ENCODE data around the gene EN1. TPM values are rescaled to one million over a fixed set of nuclear protein-coding genes. Genes with fewer than 3 reads are reported as not detected.

The EN1 gene
- total RNA-seq, 1 experiment from 2014 or later: 4.7 TPM

- Histone ChIP-seq H3K4me1 (replicated peaks) (peaks cover 15% of the 10 kb centered on the region), H3K27me3 (replicated peaks) (no peaks in the 10 kb centered on the region), H3K4me3 (no peak overlapping the region), H3K36me3 (no peaks in the 10 kb centered on the region), H3K27ac (no peak overlapping the region), H3K9me3 (replicated peaks) (no peaks in the 10 kb centered on the region)
- DNase-seq (ENCODE audit: low read depth in 1 of 2, low spot score in 2 of 2): no peak
Observed at GRCh38 chr2:118861242-118861641, 13.8 kb upstream of the EN1 start.

DNA sequence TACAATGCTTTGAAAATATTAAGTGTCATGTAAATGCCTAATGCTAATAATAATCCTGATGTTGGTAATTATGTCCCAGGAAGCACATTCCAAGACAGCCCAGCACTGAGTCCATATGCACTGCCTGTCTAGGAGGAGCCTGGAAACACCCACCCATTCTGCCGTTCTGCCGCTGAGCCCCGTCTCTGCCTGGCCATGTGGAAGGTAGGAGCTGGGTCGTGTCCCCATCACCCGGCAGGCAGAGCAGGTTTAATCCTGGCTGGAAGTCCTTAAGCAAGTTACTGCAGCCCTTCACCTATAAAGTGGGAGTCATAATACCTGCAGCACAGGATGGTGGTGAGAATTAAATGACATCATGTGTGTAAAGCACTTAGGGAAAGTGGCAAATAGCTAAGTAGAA, 13.1 kb upstream of the EN1 start:
- no peaks in the 10 kb centered on the region for H3K27me3 ChIP-seq (replicated peaks)
- H3K9me3 ChIP-seq (replicated peaks): no peaks in the 10 kb centered on the region
- no peak overlapping the region for H3K4me3 ChIP-seq
- DNase-seq (ENCODE audit: low read depth in 1 of 2, low spot score in 2 of 2): no peak
- H3K36me3 ChIP-seq: no peaks in the 10 kb centered on the region
- H3K4me1 ChIP-seq (replicated peaks): peaks cover 15% of the 10 kb centered on the region
- H3K27ac ChIP-seq: no peak overlapping the region

- Histone ChIP-seq H3K27me3 (replicated peaks) (no peaks in the 10 kb centered on the region), H3K27ac (no peak overlapping the region), H3K4me1 (replicated peaks) (peaks cover 15% of the 10 kb centered on the region), H3K9me3 (replicated peaks) (no peaks in the 10 kb centered on the region), H3K4me3 (no peak overlapping the region), H3K36me3 (no peaks in the 10 kb centered on the region)
- no peak for DNase-seq (ENCODE audit: low read depth in 1 of 2, low spot score in 2 of 2)
Observed at GRCh38 chr2:118859157-118859770, 11.8 kb upstream of the EN1 start.

GRCh38 chr2:118858485-118859156, 11.2 kb upstream of the EN1 start:
- no peak overlapping the region for H3K27ac ChIP-seq
- H3K36me3 ChIP-seq: no peaks in the 10 kb centered on the region
- peaks cover 15% of the 10 kb centered on the region for H3K4me1 ChIP-seq (replicated peaks)
- H3K4me3 ChIP-seq: no peak overlapping the region
- DNase-seq (ENCODE audit: low read depth in 1 of 2, low spot score in 2 of 2): no peak
- H3K27me3 ChIP-seq (replicated peaks): no peaks in the 10 kb centered on the region
- no peaks in the 10 kb centered on the region for H3K9me3 ChIP-seq (replicated peaks)

- Histone ChIP-seq H3K27ac (no peak overlapping the region), H3K27me3 (replicated peaks) (no peaks in the 10 kb centered on the region), H3K36me3 (no peaks in the 10 kb centered on the region), H3K9me3 (replicated peaks) (no peaks in the 10 kb centered on the region), H3K4me1 (replicated peaks) (peaks cover 15% of the 10 kb centered on the region), H3K4me3 (no peak overlapping the region)
- DNase-seq (ENCODE audit: low read depth in 1 of 2, low spot score in 2 of 2): no peak
Observed at GRCh38 chr2:118857677-118858484, 10.4 kb upstream of the EN1 start.

DNA sequence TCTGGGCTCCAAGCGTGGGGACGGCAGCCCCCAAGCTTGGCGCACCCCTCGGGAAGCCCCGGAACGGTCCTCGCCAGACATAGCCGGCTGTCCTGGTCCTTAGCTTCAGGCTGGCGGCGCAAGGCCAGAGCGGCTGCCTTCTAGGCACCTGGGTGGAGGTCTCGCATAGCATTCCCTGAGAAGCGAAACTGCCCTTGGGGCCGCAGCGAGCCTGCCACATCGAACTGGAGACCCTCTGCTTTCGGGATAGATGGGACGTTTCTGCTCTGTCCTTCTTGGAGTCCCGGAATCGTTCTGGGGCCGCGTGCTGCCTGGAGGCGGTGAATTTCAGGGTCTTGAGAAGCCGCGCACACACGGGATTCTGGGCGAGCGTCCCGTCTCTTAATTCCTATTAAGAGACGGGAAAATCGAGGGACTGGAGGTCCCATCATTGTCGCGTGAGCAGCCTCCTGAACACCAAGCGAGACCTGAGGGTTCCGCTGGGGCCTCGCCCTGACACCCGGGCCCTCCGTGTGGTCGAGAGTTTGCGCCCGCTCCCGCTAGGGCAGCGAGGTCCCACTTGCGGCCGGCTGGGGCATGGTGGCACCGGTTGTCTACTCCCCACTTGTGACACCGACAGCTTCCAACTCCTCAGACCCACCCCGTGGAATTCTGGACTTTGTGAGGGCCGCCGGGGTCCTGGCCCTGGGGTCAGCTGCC, 9.7 kb upstream of the EN1 start:
- no peaks in the 10 kb centered on the region for H3K9me3 ChIP-seq (replicated peaks)
- H3K4me1 ChIP-seq (replicated peaks): peaks cover 11% of the 10 kb centered on the region
- no peak for DNase-seq (ENCODE audit: low read depth in 1 of 2, low spot score in 2 of 2)
- H3K27me3 ChIP-seq (replicated peaks): no peaks in the 10 kb centered on the region
- no peaks in the 10 kb centered on the region for H3K36me3 ChIP-seq
- no peak overlapping the region for H3K27ac ChIP-seq
- H3K4me3 ChIP-seq: no peak overlapping the region

DNA sequence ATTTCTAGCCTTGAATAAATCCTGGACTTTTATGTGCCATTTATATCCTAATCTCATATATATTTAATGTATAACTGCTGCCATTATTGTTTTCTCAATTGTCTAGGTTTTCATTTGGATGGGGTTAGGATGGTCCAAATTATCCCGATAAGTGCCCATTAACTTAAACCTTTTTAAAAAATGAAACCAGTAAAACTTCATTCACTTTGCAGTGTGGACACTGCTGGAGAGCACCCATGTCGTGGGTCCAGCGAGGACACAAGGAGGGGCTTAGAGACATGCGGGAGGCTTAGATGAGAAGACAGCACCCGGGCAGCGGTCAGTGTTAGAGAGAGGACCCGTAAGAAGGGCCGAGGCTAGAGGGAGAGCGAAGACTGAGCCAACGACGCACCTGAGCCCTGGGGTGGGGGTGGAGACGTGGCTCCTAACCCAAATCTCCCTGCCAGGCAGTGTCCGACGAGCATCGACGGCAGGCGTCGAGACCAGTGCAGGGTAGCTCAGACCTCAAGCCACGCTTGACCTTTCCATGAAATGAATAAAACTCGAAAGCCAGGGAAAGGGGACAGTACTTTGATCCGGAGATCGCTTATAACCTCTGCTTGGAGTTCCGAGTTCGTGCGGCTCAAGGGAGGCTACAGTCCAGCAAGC, 9.0 kb upstream of the EN1 start:
- peaks cover 4% of the 10 kb centered on the region for H3K4me1 ChIP-seq (replicated peaks)
- peak overlapping the region; percentile 33; the same call in 1 of the 2 replicates for H3K4me3 ChIP-seq
- H3K36me3 ChIP-seq: no peaks in the 10 kb centered on the region
- no peaks in the 10 kb centered on the region for H3K27me3 ChIP-seq (replicated peaks)
- no peak for DNase-seq (ENCODE audit: low read depth in 1 of 2, low spot score in 2 of 2)
- no peaks in the 10 kb centered on the region for H3K9me3 ChIP-seq (replicated peaks)
- no peak overlapping the region for H3K27ac ChIP-seq

GRCh38 chr2:118855451-118856279, 8.2 kb upstream of the EN1 start:
- Histone ChIP-seq H3K36me3 (no peaks in the 10 kb centered on the region), H3K4me1 (replicated peaks) (no peaks in the 10 kb centered on the region), H3K27me3 (replicated peaks) (no peaks in the 10 kb centered on the region), H3K27ac (no peak overlapping the region), H3K9me3 (replicated peaks) (no peaks in the 10 kb centered on the region), H3K4me3 (peak overlapping the region; percentile 33)
- peak; percentile 81 to 84 for DNase-seq (ENCODE audit: low read depth in 1 of 2, low spot score in 2 of 2)

GRCh38 chr2:118854507-118855345, 7.3 kb upstream of the EN1 start:
- H3K27ac ChIP-seq: no peak overlapping the region
- no peaks in the 10 kb centered on the region for H3K9me3 ChIP-seq (replicated peaks)
- H3K36me3 ChIP-seq: no peaks in the 10 kb centered on the region
- no peaks in the 10 kb centered on the region for H3K27me3 ChIP-seq (replicated peaks)
- DNase-seq (ENCODE audit: low read depth in 1 of 2, low spot score in 2 of 2): no peak
- no peak overlapping the region for H3K4me3 ChIP-seq
- no peaks in the 10 kb centered on the region for H3K4me1 ChIP-seq (replicated peaks)

GRCh38 chr2:118853651-118854291, 6.3 kb upstream of the EN1 start:
- no peaks in the 10 kb centered on the region for H3K9me3 ChIP-seq (replicated peaks)
- no peak for DNase-seq (ENCODE audit: low read depth in 1 of 2, low spot score in 2 of 2)
- no peaks in the 10 kb centered on the region for H3K27me3 ChIP-seq (replicated peaks)
- no peak overlapping the region for H3K4me3 ChIP-seq
- no peak overlapping the region for H3K27ac ChIP-seq
- H3K36me3 ChIP-seq: no peaks in the 10 kb centered on the region
- H3K4me1 ChIP-seq (replicated peaks): no peaks in the 10 kb centered on the region

- H3K4me3 ChIP-seq: no peak overlapping the region
- no peak for DNase-seq (ENCODE audit: low read depth in 1 of 2, low spot score in 2 of 2)
- no peaks in the 10 kb centered on the region for H3K4me1 ChIP-seq (replicated peaks)
- no peaks in the 10 kb centered on the region for H3K9me3 ChIP-seq (replicated peaks)
- no peaks in the 10 kb centered on the region for H3K27me3 ChIP-seq (replicated peaks)
- no peaks in the 10 kb centered on the region for H3K36me3 ChIP-seq
- no peak overlapping the region for H3K27ac ChIP-seq
Observed at GRCh38 chr2:118853129-118853640, 5.7 kb upstream of the EN1 start.
